NCI-H2196 treated with DMSO at 0.1 percent for 48 hours (cell line): Measurements from ENCODE around the gene SLX1B.
"Not testable (repeated sequence)": the region's sequence is repeated elsewhere in the genome, so short reads cannot be mapped to it uniquely, and the experiment has no call there.

Experiments used
- DNase-seq: peaks from one replicate; lab custom pipeline; 2025; ENCODE audit not compliant: unreplicated experiment; lab: John Stamatoyannopoulos, UW

SLX1B gene

GRCh38 chr16:29454269-29454668 lies at the start of gene SLX1B, which contains the start of gene BOLA2:
Gene SLX1B, plus strand, starts transcription at chr16:29454533.
Gene BOLA2, minus strand, starts transcription at chr16:29454351. Its CDS starts 98 bp downstream, at chr16:29454253.
- DNase-seq: not testable (repeated sequence)

GRCh38 chr16:29405249-29405648 lies 49.1 kb upstream of the SLX1B start:
- DNase-seq: not testable (repeated sequence)

- not testable (repeated sequence) for DNase-seq
Observed at GRCh38 chr16:29423587-29423986, 30.7 kb upstream of the SLX1B start.

DNA sequence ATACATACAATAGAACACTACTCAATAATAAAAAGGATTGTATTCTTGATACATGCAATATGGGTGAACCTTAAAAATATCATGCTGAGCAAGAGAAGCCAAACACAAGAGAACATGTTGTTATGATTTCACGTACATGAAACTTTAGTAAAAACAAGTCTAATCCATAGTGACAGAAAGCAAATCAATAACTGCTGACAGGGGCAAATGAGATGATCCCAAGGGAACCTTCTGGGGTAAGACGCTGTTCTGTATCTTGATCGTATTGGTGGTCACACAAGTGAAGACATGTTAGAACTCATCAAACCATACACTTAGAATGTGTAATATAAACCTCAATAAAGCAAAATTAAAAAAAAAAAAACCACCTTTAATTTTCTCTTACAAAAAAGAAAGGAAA lies 28.9 kb upstream of the SLX1B start:
- not testable (repeated sequence) for DNase-seq

GRCh38 chr16:29453754-29454153 lies 579 bp upstream of the SLX1B start:
- DNase-seq: not testable (repeated sequence)

DNA sequence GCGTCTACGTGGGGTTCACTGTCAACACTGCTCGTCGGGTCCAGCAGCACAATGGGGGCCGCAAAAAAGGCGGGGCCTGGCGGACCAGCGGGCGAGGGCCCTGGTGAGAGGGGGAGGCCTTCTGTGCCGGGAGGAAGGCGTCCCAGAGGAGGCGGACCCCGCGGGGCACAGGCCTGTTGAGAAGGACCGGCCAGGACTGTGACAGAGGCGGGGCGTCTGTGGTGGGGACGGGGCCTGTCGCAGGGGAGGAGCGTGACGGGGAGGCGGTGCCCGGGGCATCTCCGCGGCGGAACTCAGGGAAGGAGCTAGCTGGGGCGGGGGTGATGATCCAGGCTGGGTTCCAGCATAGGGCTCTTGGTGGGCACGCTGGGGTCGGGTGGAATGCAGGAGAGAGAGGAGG lies 495 bp downstream of the SLX1B start:
- DNase-seq: not testable (repeated sequence)

DNA sequence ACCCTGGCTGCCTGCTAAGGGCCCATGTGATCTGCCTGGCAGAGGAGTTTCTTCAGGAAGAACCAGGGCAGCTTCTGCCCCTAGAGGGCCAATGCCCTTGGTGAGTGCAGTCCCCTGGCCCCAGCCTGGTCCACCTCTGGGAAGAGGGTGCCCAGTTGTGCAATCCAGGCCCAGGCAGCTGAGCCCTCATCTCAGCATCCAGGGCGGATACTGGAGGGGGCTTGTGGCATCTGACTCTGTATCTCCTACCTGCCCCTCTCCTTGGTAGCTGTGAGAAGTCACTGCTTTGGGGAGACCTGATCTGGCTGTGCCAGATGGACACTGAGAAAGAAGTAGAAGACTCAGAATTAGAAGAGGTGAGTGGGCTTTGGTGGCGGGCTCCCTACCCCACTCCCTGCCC lies 3.3 kb downstream of the SLX1B start:
- not testable (repeated sequence) for DNase-seq

DNA sequence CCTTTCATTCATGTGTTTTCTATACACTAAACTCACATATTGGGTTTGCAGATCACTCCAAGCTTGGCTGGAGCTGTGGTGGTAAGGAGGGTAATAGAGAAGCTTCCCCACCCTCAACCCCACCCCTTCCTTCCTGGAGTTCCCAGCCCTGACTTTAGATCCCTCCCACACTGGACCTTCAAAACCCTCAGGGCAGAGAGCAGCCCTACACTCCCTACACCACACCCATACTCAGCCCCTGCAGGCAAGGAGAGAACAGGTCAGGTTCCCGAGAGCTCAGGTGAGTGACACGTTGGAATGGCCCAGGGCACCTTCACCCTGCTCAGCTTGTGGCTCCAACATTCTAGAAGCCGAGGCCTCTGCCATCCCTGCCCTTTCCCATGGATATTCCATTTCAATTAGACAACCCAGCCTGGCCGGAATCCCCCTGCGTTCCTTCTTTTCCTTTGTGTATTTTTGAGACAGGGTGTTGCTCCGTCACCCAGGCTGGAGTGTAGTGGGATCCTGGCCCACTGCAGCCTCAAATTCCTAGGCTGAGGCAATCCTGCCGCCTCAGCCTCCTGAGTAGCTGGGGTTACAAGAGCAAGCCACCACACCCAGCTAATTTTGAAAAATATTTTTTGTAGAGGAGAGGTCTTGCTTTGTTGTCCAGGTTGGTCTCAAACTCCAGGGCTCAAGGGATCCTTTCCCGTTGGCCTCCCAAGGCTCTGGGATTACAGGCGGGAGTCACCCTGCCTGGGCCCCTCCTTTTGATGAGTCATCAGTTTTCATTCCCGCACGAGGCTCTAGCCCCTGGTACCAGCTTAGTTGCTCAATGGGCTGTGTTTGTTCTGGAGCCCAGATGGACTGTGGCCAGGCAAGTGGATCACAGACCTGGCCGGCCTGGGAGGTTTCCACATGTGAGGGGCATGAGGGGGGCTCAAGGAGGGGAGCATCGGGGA lies 5.6 kb downstream of the SLX1B start, which contains the start of gene SULT1A4:
Gene SULT1A4, plus strand, starts transcription at position 208 of the 941 bp plus-strand sequence. CDS start 1,473 bp downstream, outside the sequence.
- DNase-seq: not testable (repeated sequence)

GRCh38 chr16:29460647-29461030 lies 6.3 kb downstream of the SLX1B start:
- DNase-seq: not testable (repeated sequence)

DNA sequence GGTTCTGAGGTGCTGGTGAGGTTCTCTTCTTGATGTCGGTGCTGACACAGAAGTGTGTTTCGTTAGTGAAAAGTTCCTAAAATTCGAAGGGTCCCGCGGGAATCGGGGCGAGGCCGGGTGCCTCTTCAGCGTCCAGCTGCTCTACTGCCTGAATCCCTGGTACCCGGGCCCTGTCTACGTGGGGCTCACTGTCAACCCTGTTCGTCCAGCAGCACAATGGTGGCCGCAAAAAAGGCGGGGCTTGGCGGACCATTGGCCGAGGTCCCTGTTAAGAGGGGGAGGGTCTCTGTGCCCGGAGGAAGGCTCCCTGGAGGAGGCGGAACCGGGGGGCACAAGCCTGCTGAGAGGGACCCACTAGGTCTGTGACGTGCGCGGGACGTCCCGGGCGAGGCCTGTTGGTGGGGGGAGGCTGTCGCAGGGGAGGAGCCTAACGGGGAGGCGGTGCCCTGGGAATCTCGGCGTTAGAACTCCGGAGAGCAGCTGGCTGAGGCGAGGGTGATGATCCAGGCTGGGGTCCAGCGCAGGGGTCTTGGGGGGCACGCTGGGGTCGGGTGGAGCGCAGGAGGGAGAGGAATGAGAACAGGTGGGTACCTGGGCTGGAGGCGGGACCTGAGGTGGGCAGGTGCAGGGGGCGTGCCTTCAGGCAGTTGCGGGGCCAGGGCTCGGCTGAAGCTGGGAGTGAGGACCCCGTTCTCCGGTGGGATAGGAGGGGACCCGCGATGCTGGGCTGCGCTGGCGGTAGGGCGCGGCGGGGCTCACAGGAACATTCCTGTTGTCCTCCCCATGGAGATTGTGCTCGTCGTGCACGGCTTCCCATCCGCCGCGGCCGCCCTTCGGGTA lies 11.9 kb downstream of the SLX1B start:
- not testable (repeated sequence) for DNase-seq

DNA sequence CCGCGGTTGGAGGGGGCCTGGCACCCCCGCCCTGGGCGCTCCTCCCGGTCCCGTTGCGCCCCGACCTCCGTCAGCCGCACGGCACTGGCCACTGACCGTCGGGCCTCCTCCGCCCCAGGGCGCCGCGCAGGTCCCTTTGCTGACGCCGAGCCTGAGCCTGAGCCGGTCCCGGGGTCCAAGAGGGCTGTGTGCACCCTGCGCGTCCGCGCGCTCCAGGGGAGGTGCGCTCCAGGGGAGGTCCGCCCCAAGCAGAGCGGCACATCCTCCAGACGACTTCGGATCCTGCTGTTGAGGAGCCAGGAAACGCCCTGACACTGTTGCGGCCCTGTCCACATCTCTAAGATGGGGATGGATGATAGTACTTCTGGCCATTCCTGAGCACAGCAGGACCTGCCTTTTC lies 12.6 kb downstream of the SLX1B start:
- DNase-seq: not testable (repeated sequence)

DNA sequence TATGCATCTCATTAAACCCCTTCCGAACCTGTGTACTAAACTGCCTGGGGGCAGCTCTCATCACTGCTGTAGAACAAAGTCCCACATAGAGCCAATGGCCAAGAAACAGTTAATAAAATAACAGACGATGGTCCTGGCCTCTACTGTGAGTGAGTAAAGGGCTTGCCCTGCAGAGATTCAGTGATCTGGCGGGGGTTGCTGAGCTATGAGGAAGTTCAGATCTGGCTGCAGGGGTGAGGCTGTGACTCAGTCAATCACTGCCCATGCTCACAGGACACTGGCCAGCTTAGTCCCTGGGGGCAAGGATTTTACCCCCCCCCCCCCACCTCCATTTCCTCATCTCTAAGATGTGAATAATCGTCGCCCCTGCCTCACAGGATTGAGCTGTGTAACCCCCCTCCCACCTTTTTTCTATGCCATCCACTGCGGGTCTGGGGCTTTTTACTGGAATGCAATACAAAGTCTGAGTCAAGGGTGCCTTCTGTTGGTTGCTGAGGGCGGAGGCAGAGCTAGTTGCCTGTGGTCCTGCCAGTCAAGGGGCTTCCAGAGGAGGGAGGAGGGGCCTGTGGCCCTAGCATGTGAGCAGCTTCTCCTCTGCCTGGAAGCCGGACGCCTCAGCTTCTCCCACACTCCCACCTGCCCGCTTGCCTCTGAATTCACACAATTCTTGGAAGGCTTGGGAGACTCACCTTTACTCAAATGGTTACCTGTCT lies 13.5 kb downstream of the SLX1B start:
- DNase-seq: not testable (repeated sequence)

DNA sequence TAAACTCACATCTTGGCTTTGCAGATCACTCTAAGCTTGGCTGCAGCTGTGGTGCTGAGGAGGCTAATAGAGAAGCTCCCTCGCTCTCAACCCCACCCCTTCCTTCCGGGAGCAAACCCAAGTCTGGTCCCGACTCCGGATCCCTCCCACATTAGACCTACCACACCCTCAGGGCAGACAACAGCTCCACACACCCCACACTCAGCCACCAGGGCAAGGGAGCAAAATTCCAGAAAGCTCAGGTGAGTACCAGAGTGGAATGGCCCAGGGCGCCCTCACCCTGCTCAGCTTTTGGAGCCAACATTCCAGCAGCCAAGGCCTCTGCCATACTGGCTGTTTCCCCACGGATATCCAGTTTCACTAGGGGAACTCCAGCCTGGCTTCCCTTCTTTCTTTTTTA lies 15.3 kb downstream of the SLX1B start:
- not testable (repeated sequence) for DNase-seq

- DNase-seq: not testable (repeated sequence)
Observed at GRCh38 chr16:29472065-29472464, 17.7 kb downstream of the SLX1B start.

DNA sequence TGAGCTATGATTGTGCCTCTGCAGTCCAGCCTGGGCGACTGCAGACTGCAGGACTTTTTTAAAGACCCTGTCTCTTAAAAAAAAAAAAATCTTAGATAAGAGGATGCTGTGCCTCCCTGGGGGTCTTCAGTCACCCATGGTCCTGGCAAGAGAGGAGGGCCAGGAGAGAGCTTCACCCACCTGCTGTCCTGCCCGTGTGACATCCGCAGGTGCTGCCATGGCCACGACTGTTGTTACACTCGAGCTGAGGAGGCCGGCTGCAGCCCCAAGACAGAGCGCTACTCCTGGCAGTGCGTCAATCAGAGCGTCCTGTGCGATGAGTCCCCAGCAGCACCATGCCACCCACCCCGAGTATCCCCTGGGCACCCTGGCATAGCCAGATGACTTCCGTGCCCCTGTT lies 27.9 kb downstream of the SLX1B start:
- DNase-seq: not testable (repeated sequence)

GRCh38 chr16:29506308-29506707 lies 52.0 kb downstream of the SLX1B start, which contains the start of gene NPIPB12:
Gene NPIPB12, minus strand, starts transcription at chr16:29506408.
- not testable (repeated sequence) for DNase-seq
